Measurements from ENCODE around the gene ATF6.

Gene ATF6

GRCh38 chr1:161921990-161922389 lies 155.9 kb downstream of the ATF6 start:
- no peak overlapping the region for H3K9ac ChIP-seq (ENCODE audit: low read length)
- H3K36me3 ChIP-seq (ENCODE audit: control insufficient read depth, insufficient read depth, low read length) = no peaks in the 10 kb centered on the region
- H3K27ac ChIP-seq (ENCODE audit: low read depth, low read length) = no peak overlapping the region

GRCh38 chr1:161928056-161928455 lies 161.9 kb downstream of the ATF6 start:
- no peaks in the 10 kb centered on the region for H3K27me3 ChIP-seq (ENCODE audit: control insufficient read depth, insufficient read depth, low read length)
- H3K36me3 ChIP-seq (ENCODE audit: control insufficient read depth, insufficient read depth, low read length) = no peaks in the 10 kb centered on the region
- H3K9me3 ChIP-seq (ENCODE audit: control insufficient read depth, insufficient read depth, low read depth, low read length) = no peaks in the 10 kb centered on the region
- H3K9ac ChIP-seq (ENCODE audit: low read length) = no peak overlapping the region
- H3K4me3 ChIP-seq (ENCODE audit: low read depth, low read length) = no peak overlapping the region
- no peak overlapping the region for H3K27ac ChIP-seq (ENCODE audit: low read depth, low read length)
- H3K4me1 ChIP-seq (ENCODE audit: control insufficient read depth, insufficient read depth, low read length) = no peaks in the 10 kb centered on the region

More at GRCh38 chr1:161921990-161922389, 155.9 kb downstream of the ATF6 start:
- Histone ChIP-seq H3K9me3 (ENCODE audit: control insufficient read depth, insufficient read depth, low read depth, low read length) (no peaks in the 10 kb centered on the region), H3K27me3 (ENCODE audit: control insufficient read depth, insufficient read depth, low read length) (no peaks in the 10 kb centered on the region), H3K4me1 (ENCODE audit: control insufficient read depth, insufficient read depth, low read length) (no peaks in the 10 kb centered on the region), H3K4me3 (ENCODE audit: low read depth, low read length) (no peak overlapping the region)

- Histone ChIP-seq H3K4me3 (ENCODE audit: low read depth, low read length) (no peak overlapping the region), H3K27me3 (ENCODE audit: control insufficient read depth, insufficient read depth, low read length) (no peaks in the 10 kb centered on the region), H3K27ac (ENCODE audit: low read depth, low read length) (no peak overlapping the region), H3K9me3 (ENCODE audit: control insufficient read depth, insufficient read depth, low read depth, low read length) (no peaks in the 10 kb centered on the region), H3K4me1 (ENCODE audit: control insufficient read depth, insufficient read depth, low read length) (no peaks in the 10 kb centered on the region), H3K36me3 (ENCODE audit: control insufficient read depth, insufficient read depth, low read length) (no peaks in the 10 kb centered on the region), H3K9ac (ENCODE audit: low read length) (no peak overlapping the region)
Measured at GRCh38 chr1:161929137-161929536, 163.0 kb downstream of the ATF6 start.

- H3K27me3 ChIP-seq (ENCODE audit: control insufficient read depth, insufficient read depth, low read length) = no peaks in the 10 kb centered on the region
- H3K36me3 ChIP-seq (ENCODE audit: control insufficient read depth, insufficient read depth, low read length) = no peaks in the 10 kb centered on the region
- H3K27ac ChIP-seq (ENCODE audit: low read depth, low read length) = no peak overlapping the region
- H3K4me1 ChIP-seq (ENCODE audit: control insufficient read depth, insufficient read depth, low read length) = no peaks in the 10 kb centered on the region
- H3K4me3 ChIP-seq (ENCODE audit: low read depth, low read length) = no peak overlapping the region
- no peaks in the 10 kb centered on the region for H3K9me3 ChIP-seq (ENCODE audit: control insufficient read depth, insufficient read depth, low read depth, low read length)
- no peak overlapping the region for H3K9ac ChIP-seq (ENCODE audit: low read length)
Measured at GRCh38 chr1:161930064-161930463, 163.9 kb downstream of the ATF6 start.

GRCh38 chr1:161932668-161933067 lies 166.5 kb downstream of the ATF6 start:
- H3K4me3 ChIP-seq (ENCODE audit: low read depth, low read length) = no peak overlapping the region
- H3K36me3 ChIP-seq (ENCODE audit: control insufficient read depth, insufficient read depth, low read length) = no peaks in the 10 kb centered on the region
- H3K9ac ChIP-seq (ENCODE audit: low read length) = no peak overlapping the region
- no peaks in the 10 kb centered on the region for H3K27me3 ChIP-seq (ENCODE audit: control insufficient read depth, insufficient read depth, low read length)
- H3K4me1 ChIP-seq (ENCODE audit: control insufficient read depth, insufficient read depth, low read length) = no peaks in the 10 kb centered on the region
- H3K27ac ChIP-seq (ENCODE audit: low read depth, low read length) = no peak overlapping the region
- H3K9me3 ChIP-seq (ENCODE audit: control insufficient read depth, insufficient read depth, low read depth, low read length) = no peaks in the 10 kb centered on the region

GRCh38 chr1:161933592-161934588 lies 167.8 kb downstream of the ATF6 start:
- H3K9ac ChIP-seq (ENCODE audit: low read length) = no peak overlapping the region
- H3K36me3 ChIP-seq (ENCODE audit: control insufficient read depth, insufficient read depth, low read length) = no peaks in the 10 kb centered on the region
- no peaks in the 10 kb centered on the region for H3K4me1 ChIP-seq (ENCODE audit: control insufficient read depth, insufficient read depth, low read length)
- no peak overlapping the region for H3K27ac ChIP-seq (ENCODE audit: low read depth, low read length)
- no peak overlapping the region for H3K4me3 ChIP-seq (ENCODE audit: low read depth, low read length)
- no peaks in the 10 kb centered on the region for H3K9me3 ChIP-seq (ENCODE audit: control insufficient read depth, insufficient read depth, low read depth, low read length)
- no peaks in the 10 kb centered on the region for H3K27me3 ChIP-seq (ENCODE audit: control insufficient read depth, insufficient read depth, low read length)

- no peaks in the 10 kb centered on the region for H3K4me1 ChIP-seq (ENCODE audit: control insufficient read depth, insufficient read depth, low read length)
- no peak overlapping the region for H3K9ac ChIP-seq (ENCODE audit: low read length)
- no peaks in the 10 kb centered on the region for H3K9me3 ChIP-seq (ENCODE audit: control insufficient read depth, insufficient read depth, low read depth, low read length)
- H3K27me3 ChIP-seq (ENCODE audit: control insufficient read depth, insufficient read depth, low read length) = no peaks in the 10 kb centered on the region
- H3K36me3 ChIP-seq (ENCODE audit: control insufficient read depth, insufficient read depth, low read length) = no peaks in the 10 kb centered on the region
- no peak overlapping the region for H3K27ac ChIP-seq (ENCODE audit: low read depth, low read length)
- H3K4me3 ChIP-seq (ENCODE audit: low read depth, low read length) = no peak overlapping the region
Measured at GRCh38 chr1:161935264-161935663, 169.1 kb downstream of the ATF6 start.

GRCh38 chr1:161936786-161937185 lies 170.7 kb downstream of the ATF6 start:
- H3K27me3 ChIP-seq (ENCODE audit: control insufficient read depth, insufficient read depth, low read length) = no peaks in the 10 kb centered on the region
- no peak overlapping the region for H3K4me3 ChIP-seq (ENCODE audit: low read depth, low read length)
- H3K9ac ChIP-seq (ENCODE audit: low read length) = no peak overlapping the region
- no peaks in the 10 kb centered on the region for H3K9me3 ChIP-seq (ENCODE audit: control insufficient read depth, insufficient read depth, low read depth, low read length)
- H3K36me3 ChIP-seq (ENCODE audit: control insufficient read depth, insufficient read depth, low read length) = no peaks in the 10 kb centered on the region
- no peak overlapping the region for H3K27ac ChIP-seq (ENCODE audit: low read depth, low read length)
- no peaks in the 10 kb centered on the region for H3K4me1 ChIP-seq (ENCODE audit: control insufficient read depth, insufficient read depth, low read length)

GRCh38 chr1:161940866-161941591 lies 174.9 kb downstream of the ATF6 start:
- Histone ChIP-seq H3K36me3 (ENCODE audit: control insufficient read depth, insufficient read depth, low read length) (no peaks in the 10 kb centered on the region), H3K4me3 (ENCODE audit: low read depth, low read length) (no peak overlapping the region), H3K27ac (ENCODE audit: low read depth, low read length) (no peak overlapping the region)

GRCh38 chr1:161941726-161942436 lies 175.8 kb downstream of the ATF6 start:
- no peak overlapping the region for H3K27ac ChIP-seq (ENCODE audit: low read depth, low read length)
- no peak overlapping the region for H3K9ac ChIP-seq (ENCODE audit: low read length)
- H3K36me3 ChIP-seq (ENCODE audit: control insufficient read depth, insufficient read depth, low read length) = no peaks in the 10 kb centered on the region
- no peaks in the 10 kb centered on the region for H3K27me3 ChIP-seq (ENCODE audit: control insufficient read depth, insufficient read depth, low read length)
- H3K4me3 ChIP-seq (ENCODE audit: low read depth, low read length) = no peak overlapping the region
- peaks cover 9% of the 10 kb centered on the region for H3K4me1 ChIP-seq (ENCODE audit: control insufficient read depth, insufficient read depth, low read length)
- no peaks in the 10 kb centered on the region for H3K9me3 ChIP-seq (ENCODE audit: control insufficient read depth, insufficient read depth, low read depth, low read length)

More at GRCh38 chr1:161940866-161941591, 174.9 kb downstream of the ATF6 start:
- H3K27me3 ChIP-seq (ENCODE audit: control insufficient read depth, insufficient read depth, low read length) = no peaks in the 10 kb centered on the region
- H3K4me1 ChIP-seq (ENCODE audit: control insufficient read depth, insufficient read depth, low read length) = peaks cover 4% of the 10 kb centered on the region; the same call in 1 of the 2 replicates
- no peaks in the 10 kb centered on the region for H3K9me3 ChIP-seq (ENCODE audit: control insufficient read depth, insufficient read depth, low read depth, low read length)
- no peak overlapping the region for H3K9ac ChIP-seq (ENCODE audit: low read length)
